Kidney epithelial cell (primary cell): ENCODE data around the gene DOC2B. TPM values are rescaled to one million over a fixed set of nuclear protein-coding genes. Genes with fewer than 3 reads are reported as not detected.
A peak's percentile ranks its signal among the peaks of the same experiment; 100 is the strongest.

Source experiments
- DNase-seq: peaks from one replicate; pipeline ENCODE4 v3.0.0-alpha.2; 2010; ENCODE audit warnings: low read depth
- H3K27me3 ChIP-seq: 2 replicates; pipeline ENCODE4 v1.6.0; 2011; ENCODE audit warnings: low read length; ENCODE audit not compliant: control insufficient read depth, insufficient read depth
- H3K36me3 ChIP-seq: 2 replicates; pipeline ENCODE4 v1.5.1; 2011; ENCODE audit warnings: low read length; ENCODE audit not compliant: control insufficient read depth, insufficient read depth
- H3K4me3 ChIP-seq: 2 replicates; pipeline ENCODE4 v1.5.1; 2011; ENCODE audit warnings: low read depth, mild to moderate bottlenecking, control low read depth, low read length
- CTCF ChIP-seq: IDR thresholded peaks from 2 replicates; pipeline ENCODE4 v1.5.1; 2011; ENCODE audit warnings: mild to moderate bottlenecking, moderate library complexity, low read length, control low read depth, inconsistent platforms; ENCODE audit not compliant: insufficient read depth, poor library complexity, severe bottlenecking
- total RNA-seq: library from RNA; depleted of rRNA; stranded (reverse); fragments of >200 nt; gene quantifications from 2 replicates; pipeline ENCODE4 v1.2.3, GENCODE V29; 2015

DOC2B gene
- total RNA-seq, 1 donor from 2014 or later = 38.1 TPM

GRCh38 chr17:179066-179432 lies 2.4 kb downstream of the DOC2B start:
- H3K4me3 ChIP-seq = peak overlapping the region; percentile 62
- no peak for TF ChIP-seq CTCF
- H3K36me3 ChIP-seq = peaks cover 1% of the 10 kb centered on the region
- DNase-seq = no peak
- H3K27me3 ChIP-seq = no peaks in the 10 kb centered on the region

DNA sequence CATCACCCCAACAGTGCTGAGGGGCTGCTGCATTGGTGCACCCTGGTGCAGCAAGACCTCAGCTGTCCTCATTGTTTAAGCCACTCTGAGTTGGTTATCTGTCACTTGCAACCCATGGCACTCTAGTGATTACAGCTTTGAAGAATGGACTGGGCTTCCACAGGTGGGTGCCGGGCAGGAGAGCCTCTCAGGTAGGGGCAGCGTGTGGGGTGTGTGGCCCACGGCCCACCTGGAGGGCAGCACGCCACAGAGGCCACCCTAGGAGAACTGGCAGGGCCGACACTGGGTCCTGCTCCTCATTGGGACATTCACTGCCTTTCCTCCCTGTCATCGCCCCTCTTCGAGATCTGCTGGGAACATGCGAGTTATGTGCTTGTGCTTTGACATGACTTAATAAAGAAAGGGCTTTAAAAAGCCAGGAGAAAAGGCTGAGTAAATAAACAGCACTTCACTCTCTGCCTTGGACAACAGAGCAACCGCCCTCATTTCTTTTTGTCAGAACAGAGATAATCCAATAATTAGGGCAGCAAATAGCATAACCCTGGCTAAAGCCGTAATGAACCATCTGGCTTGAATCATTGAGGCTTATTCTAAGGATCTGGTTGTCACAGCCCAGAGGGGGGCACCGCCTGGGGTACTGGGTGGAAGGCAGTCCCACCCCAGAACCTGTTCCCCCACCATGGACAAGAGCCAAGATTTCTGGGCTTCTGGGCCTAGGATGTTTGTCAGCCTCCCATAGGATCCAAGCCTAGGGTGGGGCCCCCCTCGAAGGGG lies 3.0 kb downstream of the DOC2B start:
- Histone ChIP-seq H3K4me3 (peak overlapping the region; percentile 62), H3K36me3 (peaks cover 1% of the 10 kb centered on the region), H3K27me3 (no peaks in the 10 kb centered on the region)
- DNase-seq = no peak
- TF ChIP-seq CTCF = no peak

- peaks cover 1% of the 10 kb centered on the region for H3K36me3 ChIP-seq
- no peak overlapping the region for H3K4me3 ChIP-seq
- no peaks in the 10 kb centered on the region for H3K27me3 ChIP-seq
- no peak for DNase-seq
- TF ChIP-seq CTCF = no peak
Observed at GRCh38 chr17:177762-178161, 3.7 kb downstream of the DOC2B start.

DNA sequence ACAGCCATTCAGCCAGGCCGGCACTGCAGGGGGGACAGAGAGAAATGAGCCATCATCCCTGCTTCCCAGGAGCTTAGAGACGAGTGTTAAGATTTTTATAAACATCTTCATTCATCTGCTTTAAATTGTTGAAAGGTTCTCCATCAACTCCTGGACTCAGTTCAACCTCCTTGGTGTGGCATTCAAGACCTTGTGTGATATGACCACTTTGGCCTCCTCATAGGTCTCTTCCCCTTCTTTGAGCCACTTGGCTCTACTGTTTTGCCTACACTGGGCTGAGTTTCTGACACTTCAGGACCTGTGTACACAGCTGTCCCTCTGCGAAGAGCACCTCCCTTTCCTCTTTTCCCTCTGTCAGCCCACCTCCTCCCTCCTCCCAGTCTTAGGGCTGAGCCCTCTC lies 4.3 kb downstream of the DOC2B start:
- Histone ChIP-seq H3K27me3 (no peaks in the 10 kb centered on the region), H3K36me3 (peaks cover 1% of the 10 kb centered on the region), H3K4me3 (no peak overlapping the region)
- DNase-seq = no peak
- no peak for TF ChIP-seq CTCF

GRCh38 chr17:173166-173911 lies 8.1 kb downstream of the DOC2B start:
- no peak for DNase-seq

More at GRCh38 chr17:173166-173911, 8.1 kb downstream of the DOC2B start:
- Histone ChIP-seq H3K27me3 (no peaks in the 10 kb centered on the region), H3K36me3 (peaks cover 1% of the 10 kb centered on the region), H3K4me3 (no peak overlapping the region)
- no peak for TF ChIP-seq CTCF
